RWPE2 (cell line): Measurements from ENCODE around the gene ITSN1.

ENCODE experiments used
- ATAC-seq: fragments of 200-7000 bp; cut with Tn5 transposase; 3 replicates; pipeline ENCODE4 v1.9.1; 2021; ENCODE audit warnings: low read depth
- DNase-seq: peaks from one replicate; pipeline ENCODE4 v3.0.0-alpha.2; 2020; ENCODE audit warnings: low spot score
- H3K27ac ChIP-seq: fragments of 450-650 bp; 2 replicates; pipeline ENCODE4 v1.5.1; 2017; ENCODE audit warnings: mild to moderate bottlenecking; ENCODE audit not compliant: poor library complexity, severe bottlenecking
- H3K27me3 ChIP-seq: fragments of 250-450 bp; sonication (Bioruptor Pico); 2 replicates; pipeline ENCODE4 v1.5.1; 2021; ENCODE audit warnings: mild to moderate bottlenecking, moderate library complexity; ENCODE audit not compliant: insufficient read depth, poor library complexity, severe bottlenecking
- H3K36me3 ChIP-seq: fragments of 250-450 bp; sonication (Bioruptor Pico); 2 replicates; pipeline ENCODE4 v1.5.1; 2020; ENCODE audit warnings: low read depth, mild to moderate bottlenecking, moderate library complexity
- H3K4me1 ChIP-seq: fragments of 250-450 bp; sonication (Bioruptor Pico); 2 replicates; pipeline ENCODE4 v1.5.1; 2021; ENCODE audit warnings: mild to moderate bottlenecking, moderate library complexity; ENCODE audit not compliant: insufficient read depth, poor library complexity, severe bottlenecking
- H3K4me3 ChIP-seq: fragments of 250-450 bp; sonication (Bioruptor Pico); 2 replicates; pipeline ENCODE4 v1.5.1; 2021; ENCODE audit warnings: mild to moderate bottlenecking, moderate library complexity; ENCODE audit not compliant: severe bottlenecking
- H3K9me3 ChIP-seq: fragments of 250-450 bp; sonication (Bioruptor Pico); 2 replicates; pipeline ENCODE4 v1.5.1; 2021; ENCODE audit warnings: mild to moderate bottlenecking, moderate library complexity; ENCODE audit not compliant: severe bottlenecking
- CTCF ChIP-seq: fragments of 450-650 bp; IDR thresholded peaks from one replicate; pipeline ENCODE4 v1.5.1; 2017; ENCODE audit warnings: mild to moderate bottlenecking, moderate library complexity; ENCODE audit not compliant: poor library complexity, severe bottlenecking

The ITSN1 gene

GRCh38 chr21:33869873-33870272, 227.6 kb downstream of the ITSN1 start:
- Histone ChIP-seq H3K36me3 (no peaks in the 10 kb centered on the region), H3K27ac (no peak overlapping the region), H3K27me3 (no peaks in the 10 kb centered on the region), H3K4me1 (no peaks in the 10 kb centered on the region), H3K4me3 (no peak overlapping the region), H3K9me3 (no peaks in the 10 kb centered on the region)
- DNase-seq (no peak), ATAC-seq (no peak)
- no peak for TF ChIP-seq CTCF

GRCh38 chr21:33870768-33871167, 228.5 kb downstream of the ITSN1 start:
- H3K4me1 ChIP-seq, result no peaks in the 10 kb centered on the region
- no peaks in the 10 kb centered on the region for H3K27me3 ChIP-seq
- no peak overlapping the region for H3K27ac ChIP-seq
- no peak for DNase-seq
- no peaks in the 10 kb centered on the region for H3K36me3 ChIP-seq
- no peak for TF ChIP-seq CTCF
- no peak; the same call in 2 of the 3 replicates for ATAC-seq
- H3K4me3 ChIP-seq, result no peak overlapping the region
- H3K9me3 ChIP-seq, result no peaks in the 10 kb centered on the region

- ATAC-seq (no peak; the same call in 2 of the 3 replicates), DNase-seq (no peak)
- Histone ChIP-seq H3K27ac (no peak overlapping the region), H3K36me3 (no peaks in the 10 kb centered on the region), H3K4me1 (no peaks in the 10 kb centered on the region), H3K27me3 (no peaks in the 10 kb centered on the region), H3K4me3 (no peak overlapping the region), H3K9me3 (no peaks in the 10 kb centered on the region)
- TF ChIP-seq CTCF, result no peak
These were observed 228.9 kb downstream of the ITSN1 start for GRCh38 chr21:33871171-33871570.

GRCh38 chr21:33872881-33873515, 230.7 kb downstream of the ITSN1 start:
- DNase-seq (no peak), ATAC-seq (no peak)
- H3K36me3 ChIP-seq, result no peaks in the 10 kb centered on the region

More at GRCh38 chr21:33872881-33873515, 230.7 kb downstream of the ITSN1 start:
- H3K27me3 ChIP-seq, result no peaks in the 10 kb centered on the region
- no peaks in the 10 kb centered on the region for H3K4me1 ChIP-seq
- TF ChIP-seq CTCF, result no peak
- no peak overlapping the region for H3K27ac ChIP-seq
- H3K4me3 ChIP-seq, result no peak overlapping the region
- H3K9me3 ChIP-seq, result no peaks in the 10 kb centered on the region
